Caki2 (cell line): ENCODE data around the gene MAP2K2. TPM values are rescaled to one million over a fixed set of nuclear protein-coding genes. Genes with fewer than 3 reads are reported as not detected.

Experiments used
- total RNA-seq: library from RNA; depleted of rRNA; stranded (reverse); fragments of >200 nt; shearing (Covaris generic); gene quantifications from 2 replicates; pipeline ENCODE4 v1.2.3, GENCODE V29; 2014; ENCODE audit warnings: low replicate concordance; rRNA removed

The MAP2K2 gene
- total RNA-seq, 1 experiment from 2014 or later: 353 TPM

Other genes with a start within 250 kb of the MAP2K2 start
- not detected in 2 replicates for gene ATCAY, start 243.4 kb downstream of the MAP2K2 start, total RNA-seq
- not detected in 2 replicates for gene NMRK2, start 191.1 kb downstream of the MAP2K2 start, total RNA-seq
- 77.2 and 105 TPM in 2 replicates for gene DAPK3, start 153.0 kb downstream of the MAP2K2 start, total RNA-seq
- 2,780 and 2,952 TPM in 2 replicates for gene EEF2, start 138.7 kb downstream of the MAP2K2 start, total RNA-seq
- 18.2 and 18.4 TPM in 2 replicates for gene PIAS4, start 116.4 kb downstream of the MAP2K2 start, total RNA-seq
- 12.7 and 19.6 TPM in 2 replicates for gene ZBTB7A, start 57.2 kb downstream of the MAP2K2 start, total RNA-seq
- gene CREB3L3, start 29.5 kb upstream of the MAP2K2 start, total RNA-seq: not detected in 2 replicates
- 27.2 and 28.8 TPM in 2 replicates for gene SIRT6, start 58.4 kb upstream of the MAP2K2 start, total RNA-seq
- 0.64 and 1.9 TPM in 2 replicates for gene ANKRD24, start 58.6 kb upstream of the MAP2K2 start, total RNA-seq
- 0.14 and 3.3 TPM in 2 replicates for gene EBI3, start 105.4 kb upstream of the MAP2K2 start, total RNA-seq
- 42.0 and 46.9 TPM in 2 replicates for gene YJU2, start 123.0 kb upstream of the MAP2K2 start, total RNA-seq
- gene SHD, start 155.1 kb upstream of the MAP2K2 start, total RNA-seq: not detected in 2 replicates
- not detected in 2 replicates for gene TMIGD2, start 178.3 kb upstream of the MAP2K2 start, total RNA-seq
- gene FSD1, start 180.5 kb upstream of the MAP2K2 start, total RNA-seq: 12.7 and 15.8 TPM in 2 replicates
- gene STAP2, start 214.7 kb upstream of the MAP2K2 start, total RNA-seq: 7.6 and 25.1 TPM in 2 replicates
- 36.5 and 57.5 TPM in 2 replicates for gene MPND, start 219.4 kb upstream of the MAP2K2 start, total RNA-seq